ENCODE results near the gene ANGPTL7.

The ANGPTL7 gene

GRCh38 chr1:11157394-11157793 lies 31.8 kb upstream of the ANGPTL7 start:
- H3K27me3 ChIP-seq (ENCODE audit: insufficient read depth, poor library complexity, severe bottlenecking) = no peaks in the 10 kb centered on the region
- DNase-seq (ENCODE audit: low read depth in 1 of 2, low spot score in 1 of 2) = no peak
- H3K27ac ChIP-seq (replicated peaks) = no peak overlapping the region
- no peak overlapping the region for H3K4me3 ChIP-seq (replicated peaks; ENCODE audit: insufficient read depth, low read length)
- TF ChIP-seq POLR2AphosphoS5 (IDR thresholded peaks at IDR 0.05; ENCODE audit: low read depth) = no peak
- no peak for TF ChIP-seq CTCF (IDR thresholded peaks at IDR 0.05; ENCODE audit: insufficient read depth, low read length)
- TF ChIP-seq REST (IDR thresholded peaks at IDR 0.05; ENCODE audit: insufficient replicate concordance, low read depth) = no peak
- no peak for TF ChIP-seq SPI1 (IDR thresholded peaks at IDR 0.05; ENCODE audit: borderline replicate concordance, low read depth)
- TF ChIP-seq GABPA (IDR thresholded peaks at IDR 0.05; ENCODE audit: low read depth) = no peak

DNA sequence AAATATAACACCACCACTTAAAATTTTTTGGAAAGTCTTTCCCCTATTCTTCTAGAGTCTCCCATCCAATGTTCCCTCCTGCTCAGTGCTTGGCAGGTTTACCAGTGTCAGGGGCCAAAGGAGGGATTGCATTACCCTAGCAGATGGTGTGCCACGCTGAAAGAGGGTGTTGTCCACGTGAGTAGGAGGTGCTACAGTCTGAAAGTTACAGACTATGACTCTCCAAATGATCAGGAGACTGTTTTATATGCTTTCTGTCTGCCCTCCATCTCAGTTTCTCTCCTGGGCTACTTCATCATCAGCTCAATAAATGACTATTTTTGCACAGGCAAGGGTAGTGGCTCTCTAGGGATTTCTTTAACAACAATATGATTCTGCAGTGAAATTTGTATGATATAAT lies 31.3 kb upstream of the ANGPTL7 start:
- TF ChIP-seq GABPA (IDR thresholded peaks at IDR 0.05; ENCODE audit: low read depth) = no peak
- TF ChIP-seq SPI1 (IDR thresholded peaks at IDR 0.05; ENCODE audit: borderline replicate concordance, low read depth) = no peak
- TF ChIP-seq REST (IDR thresholded peaks at IDR 0.05; ENCODE audit: insufficient replicate concordance, low read depth) = no peak
- no peak for TF ChIP-seq CTCF (IDR thresholded peaks at IDR 0.05; ENCODE audit: insufficient read depth, low read length)
- TF ChIP-seq POLR2AphosphoS5 (IDR thresholded peaks at IDR 0.05; ENCODE audit: low read depth) = no peak
- no peaks in the 10 kb centered on the region for H3K27me3 ChIP-seq (ENCODE audit: insufficient read depth, poor library complexity, severe bottlenecking)
- H3K27ac ChIP-seq (replicated peaks) = no peak overlapping the region
- DNase-seq (ENCODE audit: low read depth in 1 of 2, low spot score in 1 of 2) = no peak
- no peak overlapping the region for H3K4me3 ChIP-seq (replicated peaks; ENCODE audit: insufficient read depth, low read length)

DNA sequence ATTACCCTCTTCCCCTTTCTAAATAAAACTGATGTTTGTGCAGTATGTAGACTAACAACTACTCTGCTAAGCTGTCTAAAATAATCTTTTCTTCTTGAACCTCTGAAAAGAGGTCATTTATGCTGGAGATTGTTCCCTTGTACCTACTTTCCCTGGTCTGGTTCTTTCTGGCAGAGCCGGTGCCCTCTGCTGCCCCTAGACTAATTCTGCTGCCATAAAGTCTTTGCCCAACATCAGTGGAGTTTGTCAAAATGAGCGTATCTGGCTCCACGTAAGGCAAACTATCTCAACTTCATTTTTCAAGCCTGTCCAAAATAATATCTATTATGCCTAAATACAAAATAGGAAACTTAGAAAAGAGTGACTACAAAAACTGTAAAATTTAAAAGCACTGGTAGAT lies 30.9 kb upstream of the ANGPTL7 start:
- Histone ChIP-seq H3K27me3 (ENCODE audit: insufficient read depth, poor library complexity, severe bottlenecking) (no peaks in the 10 kb centered on the region), H3K27ac (replicated peaks) (no peak overlapping the region), H3K4me3 (replicated peaks; ENCODE audit: insufficient read depth, low read length) (no peak overlapping the region)
- no peak for DNase-seq (ENCODE audit: low read depth in 1 of 2, low spot score in 1 of 2)
- no peak for TF ChIP-seq CTCF (IDR thresholded peaks at IDR 0.05; ENCODE audit: insufficient read depth, low read length)
- TF ChIP-seq REST (IDR thresholded peaks at IDR 0.05; ENCODE audit: insufficient replicate concordance, low read depth) = no peak
- no peak for TF ChIP-seq SPI1 (IDR thresholded peaks at IDR 0.05; ENCODE audit: borderline replicate concordance, low read depth)
- TF ChIP-seq POLR2AphosphoS5 (IDR thresholded peaks at IDR 0.05; ENCODE audit: low read depth) = no peak
- no peak for TF ChIP-seq GABPA (IDR thresholded peaks at IDR 0.05; ENCODE audit: low read depth)

Data from HL-60 (cell line).